ENCODE data around the gene NUDT9.
"Not testable (repeated sequence)": the region's sequence is repeated elsewhere in the genome, so short reads cannot be mapped to it uniquely, and the experiment has no call there.

NUDT9 gene

DNA sequence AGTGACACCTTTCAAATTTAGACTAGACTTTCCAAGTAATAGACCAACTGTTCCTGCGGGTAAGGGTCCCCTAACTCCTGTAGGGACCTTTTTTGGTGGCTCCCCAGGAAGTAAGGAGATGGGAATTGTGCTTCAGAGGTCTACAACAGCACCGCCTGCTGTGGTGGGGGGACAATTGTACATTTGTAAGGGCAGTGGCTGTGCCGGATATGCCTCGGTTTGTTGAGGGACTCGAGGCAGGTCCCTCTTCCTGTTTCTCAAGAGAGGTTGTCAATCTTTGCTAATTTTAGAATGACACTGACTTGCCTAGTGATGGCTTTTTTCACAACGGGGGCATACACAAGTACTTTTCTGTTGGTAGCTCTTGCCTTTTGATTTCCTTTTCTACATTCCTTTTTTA is 15.9 kb upstream of the NUDT9 start:
- no peak overlapping the region for H3K4me3 ChIP-seq
- H3K27ac ChIP-seq, result no peak overlapping the region

GRCh38 chr4:87406902-87407301 is 15.5 kb upstream of the NUDT9 start:
- not testable (repeated sequence) for H3K27ac ChIP-seq, H3K4me3 ChIP-seq

DNA sequence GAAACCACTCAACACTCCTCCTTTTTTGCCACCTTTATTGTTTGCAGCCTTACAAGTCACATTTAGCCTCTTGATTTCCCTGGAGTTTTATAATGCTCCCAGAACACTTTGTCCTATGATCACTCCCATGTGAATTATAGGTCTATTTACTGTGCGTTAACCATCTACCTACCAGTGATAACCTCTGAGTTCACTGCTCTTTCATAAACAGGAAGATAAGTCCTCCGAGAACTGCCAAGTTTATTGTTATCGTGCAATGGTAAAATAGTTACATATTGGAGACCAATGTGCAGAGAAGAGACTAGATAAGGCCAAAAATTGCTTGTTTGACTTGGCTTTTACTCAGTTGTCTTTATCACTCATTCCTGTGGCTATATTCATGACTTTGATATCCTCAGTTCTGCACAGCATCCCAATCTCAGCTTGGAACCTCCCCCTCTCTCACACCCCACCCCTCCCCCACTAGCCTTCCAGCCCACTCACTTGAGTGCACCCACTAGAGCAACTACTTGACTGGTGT is 12.9 kb upstream of the NUDT9 start:
- H3K4me3 ChIP-seq, result no peak overlapping the region
- H3K27ac ChIP-seq, result no peak overlapping the region

- no peak overlapping the region for H3K27ac ChIP-seq
- no peak overlapping the region for H3K4me3 ChIP-seq
Observed at GRCh38 chr4:87410157-87410556, 12.2 kb upstream of the NUDT9 start.

DNA sequence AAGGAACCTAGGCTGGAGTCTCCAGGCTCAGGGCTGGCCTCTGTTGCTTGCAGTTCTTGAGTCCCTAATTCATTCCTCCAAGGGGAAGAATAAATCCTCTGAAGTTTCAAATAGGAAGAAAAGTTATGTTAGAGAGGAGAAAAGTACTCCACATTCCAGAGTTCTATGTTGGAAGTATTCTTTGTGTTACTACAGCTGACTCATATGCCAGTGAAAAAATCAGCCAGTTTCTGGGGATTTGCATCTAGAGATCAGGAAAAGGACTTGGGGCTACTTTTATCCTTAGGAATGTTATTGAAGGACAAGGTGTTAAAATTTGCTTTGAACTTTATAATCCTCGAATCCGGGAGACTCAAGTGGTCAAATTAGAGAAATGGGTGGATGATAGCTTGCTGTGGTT is 11.7 kb upstream of the NUDT9 start:
- Histone ChIP-seq H3K4me3 (no peak overlapping the region), H3K27ac (no peak overlapping the region)

- Histone ChIP-seq H3K27ac (no peak overlapping the region), H3K4me3 (no peak overlapping the region)
Observed at GRCh38 chr4:87414816-87415215, 7.6 kb upstream of the NUDT9 start.

- H3K27ac ChIP-seq, result no peak overlapping the region
- no peak overlapping the region for H3K4me3 ChIP-seq
Observed at GRCh38 chr4:87416965-87417364, 5.4 kb upstream of the NUDT9 start.

GRCh38 chr4:87418410-87418809 is 4.0 kb upstream of the NUDT9 start:
- not testable (repeated sequence) for H3K27ac ChIP-seq, H3K4me3 ChIP-seq

GRCh38 chr4:87419578-87420249 is 2.7 kb upstream of the NUDT9 start:
- no peak overlapping the region for H3K4me3 ChIP-seq
- H3K27ac ChIP-seq, result no peak overlapping the region

GRCh38 chr4:87420276-87420830 is 2.0 kb upstream of the NUDT9 start:
- no peak overlapping the region for H3K4me3 ChIP-seq
- H3K27ac ChIP-seq, result no peak overlapping the region

DNA sequence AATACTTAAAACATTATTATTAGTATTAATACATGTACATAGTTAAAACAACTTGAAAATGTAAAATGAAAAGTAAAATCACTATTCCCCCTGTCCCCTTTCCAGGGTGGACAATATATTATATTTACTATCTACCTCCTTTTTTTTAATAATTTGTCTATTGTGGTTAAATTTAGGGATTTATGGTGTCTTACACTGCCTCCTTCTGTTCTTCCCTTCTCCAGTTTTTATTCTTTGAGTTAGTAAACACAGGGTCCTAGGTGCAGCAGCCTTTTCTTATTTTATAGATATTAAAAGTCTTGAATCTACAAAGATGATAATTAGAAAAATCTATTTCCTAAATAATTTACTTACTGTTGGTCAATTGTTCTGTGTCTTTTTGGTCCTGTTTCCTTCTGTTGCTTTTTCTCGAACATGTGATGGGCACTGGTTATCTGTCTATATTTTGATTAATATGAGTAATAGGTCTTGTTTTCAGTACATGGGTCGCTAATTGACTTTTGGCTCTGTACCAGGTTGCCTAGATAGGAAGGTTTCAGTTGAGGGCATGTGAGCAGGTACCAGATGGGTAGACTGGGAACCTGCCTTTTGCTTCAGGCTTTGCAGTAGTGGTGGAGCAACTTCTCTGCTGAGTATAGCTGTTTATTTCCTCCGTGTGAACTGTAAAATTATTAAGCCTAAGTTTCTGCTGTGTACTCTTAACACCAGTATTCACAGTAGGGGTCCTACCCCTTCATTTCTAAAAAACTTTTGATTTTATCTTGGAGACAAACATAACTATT is 1.1 kb downstream of the NUDT9 start:
- H3K27ac ChIP-seq, result peak overlapping the region in 16 of 21 experiments; percentile 82 to 98 (median 90)
- H3K4me3 ChIP-seq, result peak overlapping the region; percentile 54 to 82 (median 72)

DNA sequence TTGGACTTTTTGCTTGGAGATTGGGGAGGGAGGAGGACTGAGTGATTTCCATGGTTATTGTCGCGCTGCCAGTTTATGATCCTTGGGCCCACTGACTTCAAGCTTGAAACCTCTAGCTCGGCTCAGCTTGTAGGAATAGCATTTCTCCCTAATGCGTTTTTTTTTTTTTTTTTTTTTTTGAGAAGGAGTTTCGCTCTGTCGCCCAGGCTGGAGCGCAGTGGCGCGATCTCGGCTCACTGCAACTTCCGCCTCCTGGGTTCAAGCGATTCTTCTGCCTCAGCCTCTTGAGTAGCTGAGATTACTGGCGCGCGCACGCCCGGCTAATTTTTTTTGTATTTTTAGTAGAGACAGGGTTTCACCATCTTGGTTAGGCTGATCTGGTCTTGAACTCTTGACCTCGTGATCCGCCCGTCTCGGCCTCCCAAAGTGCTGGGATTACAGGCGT is 1.7 kb downstream of the NUDT9 start:
- H3K4me3 ChIP-seq, result not testable (repeated sequence)

GRCh38 chr4:87425711-87426110 is 3.3 kb downstream of the NUDT9 start:
- Histone ChIP-seq H3K27ac (no peak overlapping the region), H3K4me3 (no peak overlapping the region)

More for the DNA sequence above, 1.7 kb downstream of the NUDT9 start:
- H3K27ac ChIP-seq, result peak overlapping the region in 1 of 21 experiments; percentile 22

DNA sequence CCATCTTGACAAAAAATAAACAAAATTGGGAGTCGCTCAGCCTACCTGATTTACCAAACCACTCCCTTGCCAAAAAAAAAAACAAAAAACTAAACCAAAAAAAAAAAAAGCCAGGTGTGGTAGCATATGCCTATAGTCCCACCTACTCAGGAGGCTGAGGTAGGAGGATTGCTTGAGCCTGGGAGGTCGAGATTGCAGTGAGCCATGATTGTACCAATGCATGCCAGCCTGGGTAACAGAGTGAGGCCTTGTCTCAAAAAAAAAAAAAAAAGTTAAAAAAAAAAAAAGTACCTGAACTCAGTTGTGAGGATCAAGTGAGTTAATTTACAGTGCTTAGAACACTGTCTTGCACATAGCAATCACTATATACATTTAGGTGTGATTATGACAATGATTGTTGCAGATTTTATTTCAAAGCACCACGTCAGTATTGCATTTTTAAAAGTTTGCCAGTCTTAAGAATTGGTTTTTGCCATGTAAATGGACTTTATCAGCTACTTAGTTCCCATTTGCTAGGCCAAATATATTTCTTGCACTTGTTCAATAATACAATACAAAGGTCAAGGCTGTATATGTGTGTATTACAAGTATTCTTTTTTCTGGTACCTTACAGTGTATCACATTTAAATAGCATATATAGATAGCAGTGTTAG is 4.6 kb downstream of the NUDT9 start:
- H3K4me3 ChIP-seq, result no peak overlapping the region

GRCh38 chr4:87427518-87427868 is 5.1 kb downstream of the NUDT9 start:
- no peak overlapping the region for H3K4me3 ChIP-seq
- H3K27ac ChIP-seq, result no peak overlapping the region

More for the DNA sequence above, 4.6 kb downstream of the NUDT9 start:
- no peak overlapping the region for H3K27ac ChIP-seq

- Histone ChIP-seq H3K27ac (no peak overlapping the region), H3K4me3 (no peak overlapping the region)
Observed at GRCh38 chr4:87428979-87429378, 6.6 kb downstream of the NUDT9 start.

DNA sequence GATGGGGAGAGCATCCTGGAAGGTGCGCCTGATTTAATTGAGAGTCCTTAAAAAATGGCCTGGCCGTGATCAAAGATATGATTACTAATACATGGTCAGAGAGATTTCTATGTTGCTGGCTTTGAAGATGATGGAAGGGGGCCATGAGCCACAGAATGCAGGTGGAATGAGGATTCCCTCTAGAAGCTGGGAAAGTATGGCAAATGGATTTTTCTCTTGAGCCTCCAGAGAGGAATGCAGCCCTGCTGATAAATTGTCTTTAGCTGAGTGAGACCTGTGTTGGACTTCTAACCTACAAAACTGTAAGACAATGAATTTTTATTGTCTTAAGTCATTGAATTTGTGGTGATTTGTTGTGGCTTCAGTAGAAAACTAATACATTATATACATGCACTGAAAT is 7.7 kb downstream of the NUDT9 start:
- Histone ChIP-seq H3K4me3 (no peak overlapping the region), H3K27ac (no peak overlapping the region)

GRCh38 chr4:87433342-87433741 is 11.0 kb downstream of the NUDT9 start:
- Histone ChIP-seq H3K4me3 (no peak overlapping the region), H3K27ac (no peak overlapping the region)

GRCh38 chr4:87442889-87443288 is 20.5 kb downstream of the NUDT9 start:
- Histone ChIP-seq H3K27ac (no peak overlapping the region), H3K4me3 (no peak overlapping the region)

- H3K27ac ChIP-seq, result no peak overlapping the region
- no peak overlapping the region for H3K4me3 ChIP-seq
Observed at GRCh38 chr4:87444741-87445140, 22.4 kb downstream of the NUDT9 start.

All from skin epidermis (tissue), 12 donors.